ENCODE measurements around the gene CTNNA2.

The CTNNA2 gene

DNA sequence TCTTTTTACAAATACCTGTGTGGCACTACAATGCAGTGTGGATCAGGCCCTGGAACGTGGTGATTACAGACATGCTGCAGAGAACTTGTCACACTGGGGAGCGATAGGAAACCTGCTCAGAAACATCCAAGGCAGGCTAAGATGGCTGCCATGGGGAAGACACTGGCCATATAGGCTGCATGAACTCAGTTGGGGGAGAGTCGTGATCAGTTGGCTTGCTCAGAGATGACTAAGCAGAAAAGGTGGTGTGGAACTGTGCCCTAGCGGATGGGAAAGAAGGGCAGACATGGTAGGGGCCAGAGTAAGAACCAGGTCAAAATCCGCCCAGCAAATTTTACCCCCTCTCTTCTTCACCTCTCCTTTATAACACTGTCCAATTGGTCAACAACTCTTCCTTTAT, 483.9 kb downstream of the CTNNA2 start:
- Histone ChIP-seq H3K4me3 (ENCODE audit: low read length) (no peak overlapping the region), H4K20me1 (ENCODE audit: insufficient read depth, low read length) (no peaks in the 10 kb centered on the region), H3K4me1 (ENCODE audit: low read length) (no peaks in the 10 kb centered on the region), H3K27me3 (ENCODE audit: low read depth, low read length) (no peaks in the 10 kb centered on the region), H3K9me3 (ENCODE audit: insufficient read depth, low read length) (no peaks in the 10 kb centered on the region), H3K9ac (ENCODE audit: low read length) (no peak overlapping the region), H3K79me2 (ENCODE audit: low read length) (no peaks in the 10 kb centered on the region), H3K4me2 (ENCODE audit: low read length) (no peak overlapping the region), H2AFZ (ENCODE audit: low read depth, low read length) (no peak overlapping the region), H3K36me3 (replicated peaks; ENCODE audit: low read depth, low read length) (no peaks in the 10 kb centered on the region), H3K27ac (ENCODE audit: low read length) (no peak overlapping the region)
- TF ChIP-seq CTCF (IDR thresholded peaks at IDR 0.05; ENCODE audit: low read depth, low read length), result no peak
- TF ChIP-seq EZH2phosphoT487 (IDR thresholded peaks at IDR 0.05; ENCODE audit: low read depth), result no peak

- H4K20me1 ChIP-seq (ENCODE audit: insufficient read depth, low read length), result no peaks in the 10 kb centered on the region
- H3K4me1 ChIP-seq (ENCODE audit: low read length), result no peaks in the 10 kb centered on the region
- no peak overlapping the region for H3K9ac ChIP-seq (ENCODE audit: low read length)
- no peak overlapping the region for H2AFZ ChIP-seq (ENCODE audit: low read depth, low read length)
- no peak overlapping the region for H3K27ac ChIP-seq (ENCODE audit: low read length)
- H3K9me3 ChIP-seq (ENCODE audit: insufficient read depth, low read length), result no peaks in the 10 kb centered on the region
- no peaks in the 10 kb centered on the region for H3K27me3 ChIP-seq (ENCODE audit: low read depth, low read length)
- H3K36me3 ChIP-seq (replicated peaks; ENCODE audit: low read depth, low read length), result no peaks in the 10 kb centered on the region
- no peak overlapping the region for H3K4me2 ChIP-seq (ENCODE audit: low read length)
- H3K4me3 ChIP-seq (ENCODE audit: low read length), result no peak overlapping the region
- H3K79me2 ChIP-seq (ENCODE audit: low read length), result no peaks in the 10 kb centered on the region
- TF ChIP-seq EZH2phosphoT487 (IDR thresholded peaks at IDR 0.05; ENCODE audit: low read depth), result no peak
- no peak for TF ChIP-seq CTCF (IDR thresholded peaks at IDR 0.05; ENCODE audit: low read depth, low read length)
These were observed 488.9 kb downstream of the CTNNA2 start for GRCh38 chr2:80001701-80002101.

GRCh38 chr2:80002112-80002511, 489.3 kb downstream of the CTNNA2 start:
- Histone ChIP-seq H3K9me3 (ENCODE audit: insufficient read depth, low read length) (no peaks in the 10 kb centered on the region), H3K36me3 (replicated peaks; ENCODE audit: low read depth, low read length) (no peaks in the 10 kb centered on the region), H3K27me3 (ENCODE audit: low read depth, low read length) (no peaks in the 10 kb centered on the region), H3K9ac (ENCODE audit: low read length) (no peak overlapping the region), H3K4me2 (ENCODE audit: low read length) (no peak overlapping the region), H3K4me3 (ENCODE audit: low read length) (no peak overlapping the region), H3K4me1 (ENCODE audit: low read length) (no peaks in the 10 kb centered on the region), H3K27ac (ENCODE audit: low read length) (no peak overlapping the region), H4K20me1 (ENCODE audit: insufficient read depth, low read length) (no peaks in the 10 kb centered on the region), H3K79me2 (ENCODE audit: low read length) (no peaks in the 10 kb centered on the region), H2AFZ (ENCODE audit: low read depth, low read length) (no peak overlapping the region)
- TF ChIP-seq EZH2phosphoT487 (IDR thresholded peaks at IDR 0.05; ENCODE audit: low read depth), result no peak
- no peak for TF ChIP-seq CTCF (IDR thresholded peaks at IDR 0.05; ENCODE audit: low read depth, low read length)

GRCh38 chr2:80002568-80003157, 489.8 kb downstream of the CTNNA2 start:
- Histone ChIP-seq H3K27ac (ENCODE audit: low read length) (no peak overlapping the region), H3K9me3 (ENCODE audit: insufficient read depth, low read length) (no peaks in the 10 kb centered on the region), H4K20me1 (ENCODE audit: insufficient read depth, low read length) (no peaks in the 10 kb centered on the region), H3K9ac (ENCODE audit: low read length) (no peak overlapping the region), H3K27me3 (ENCODE audit: low read depth, low read length) (no peaks in the 10 kb centered on the region), H3K36me3 (replicated peaks; ENCODE audit: low read depth, low read length) (no peaks in the 10 kb centered on the region), H3K4me1 (ENCODE audit: low read length) (no peaks in the 10 kb centered on the region), H3K4me3 (ENCODE audit: low read length) (no peak overlapping the region), H3K4me2 (ENCODE audit: low read length) (no peak overlapping the region), H3K79me2 (ENCODE audit: low read length) (no peaks in the 10 kb centered on the region), H2AFZ (ENCODE audit: low read depth, low read length) (no peak overlapping the region)
- TF ChIP-seq CTCF (IDR thresholded peaks at IDR 0.05; ENCODE audit: low read depth, low read length) (no peak), EZH2phosphoT487 (IDR thresholded peaks at IDR 0.05; ENCODE audit: low read depth) (no peak)

Measured in OCI-LY3 (cell line).